HepG2 (cell line): Measurements from ENCODE around the gene EFL1. TPM values are rescaled to one million over a fixed set of nuclear protein-coding genes. Genes with fewer than 3 reads are reported as not detected.
A peak's percentile ranks its signal among the peaks of the same experiment; 100 is the strongest.
"Not testable (repeated sequence)": the region's sequence is repeated elsewhere in the genome, so short reads cannot be mapped to it uniquely, and the experiment has no call there.

ENCODE experiments used
- ATAC-seq: fragments of 200-7000 bp; cut with Tn5 transposase; 3 replicates; pipeline ENCODE4 v1.9.1; 2020; ENCODE audit warnings: mild to moderate bottlenecking, moderate library complexity
- BruUV-seq: library from RNA; stranded (reverse); fragments of 400-500 nt; replicated peaks from 2 replicates; lab custom pipeline; 2021; lab: Mats Ljungman, UMichigan
- CTCF ChIA-PET: fragments of 300-600 bp; formaldehyde crosslinking; extraction: SDS; loops from one replicate; lab custom pipeline; 2021; ENCODE audit warnings: low total read pairs, inconsistent platforms, low intra/inter-chr PET ratio; lab: Yijun Ruan, JAX
- POLR2A ChIA-PET: fragments of 350-600 bp; sonication (Branson Sonifier 250); formaldehyde crosslinking; loops from one replicate; lab custom pipeline; 2020; ENCODE audit warnings: antibody characterized with exemption, inconsistent platforms; lab: Yijun Ruan, JAX
- DNase-seq: peaks from one replicate; pipeline ENCODE4 v3.0.0-alpha.2; 2015; ENCODE audit warnings: low spot score
- FAIRE-seq: peaks from 3 replicates; lab custom pipeline; 2011; peaks lifted over from hg19 to GRCh38; lab: Jason Lieb, UNC
- H2AFZ ChIP-seq: one replicate; pipeline ENCODE4 v1.6.1; 2011; ENCODE audit warnings: low read length, inconsistent platforms
- H3K27ac ChIP-seq: fragments of 300-600 bp; 3 replicates; pipeline ENCODE4 v1.8.0; 2011; ENCODE audit warnings: mixed run types, mild to moderate bottlenecking, mixed read lengths, low read length, inconsistent platforms; ENCODE audit not compliant: insufficient read depth; ENCODE audit errors: extremely low read length
- H3K27me3 ChIP-seq, 2 experiments: fragments of 200-600 bp in 1 of 2; 2 replicates in 1 of 2; 3 replicates in 1 of 2; pipeline versions ENCODE4 v1.6.0 to v1.8.0; 2011; ENCODE audit warnings: low read length in 2 of 2, mild to moderate bottlenecking in 2 of 2, moderate library complexity in 2 of 2, inconsistent platforms in 1 of 2; ENCODE audit not compliant: insufficient read depth in 2 of 2, control insufficient read depth in 1 of 2
- H3K36me3 ChIP-seq, 2 experiments: fragments of 200-600 bp in 1 of 2; replicated peaks in 1 of 2; 2 replicates in 1 of 2; 3 replicates in 1 of 2; pipeline versions ENCODE4 v1.5.1 to v1.8.0; 2011; ENCODE audit warnings: low read length in 2 of 2, inconsistent platforms in 1 of 2; ENCODE audit not compliant: insufficient read depth in 2 of 2, control insufficient read depth in 1 of 2
- H3K4me1 ChIP-seq: 2 replicates; pipeline ENCODE4 v1.5.1; 2012; ENCODE audit warnings: low read length, inconsistent platforms; ENCODE audit not compliant: insufficient read depth
- H3K4me2 ChIP-seq: 2 replicates; pipeline ENCODE4 v1.6.0; 2011; ENCODE audit warnings: low read depth, low read length, inconsistent platforms
- H3K4me3 ChIP-seq, 3 experiments: fragments of 200-600 bp in 1 of 3; sonication (generic), shearing (Covaris generic) in 1 of 3; replicated peaks in 1 of 3; 2 replicates each; pipeline ENCODE4 v1.5.1; 2011 to 2016; ENCODE audit warnings: low read length in 3 of 3, inconsistent platforms in 2 of 3, low read depth in 2 of 3, mild to moderate bottlenecking in 2 of 3, control low read depth in 1 of 3, mixed read lengths in 1 of 3; ENCODE audit not compliant: insufficient read depth in 1 of 3
- H3K79me2 ChIP-seq: one replicate; pipeline ENCODE4 v1.6.1; 2011; ENCODE audit warnings: low read length, inconsistent platforms; ENCODE audit not compliant: insufficient read depth
- H3K9ac ChIP-seq: 2 replicates; pipeline ENCODE4 v1.6.0; 2011; ENCODE audit warnings: mild to moderate bottlenecking, low read depth, low read length, inconsistent platforms; ENCODE audit not compliant: insufficient read depth
- H3K9me3 ChIP-seq: 2 replicates; pipeline ENCODE4 v1.5.1; 2012; ENCODE audit warnings: mild to moderate bottlenecking, low read length
- H4K20me1 ChIP-seq: 2 replicates; pipeline ENCODE4 v1.6.0; 2011; ENCODE audit warnings: inconsistent platforms, mild to moderate bottlenecking, low read length, moderate library complexity; ENCODE audit not compliant: insufficient read depth
- ELF1 ChIP-seq: sonication (generic); formaldehyde crosslinking; IDR thresholded peaks from 2 replicates; pipeline ENCODE4 v1.4.0; 2020; ENCODE audit warnings: missing genetic modification reagents
- MED1 ChIP-seq: sonication (generic); formaldehyde crosslinking; IDR thresholded peaks from 2 replicates; pipeline ENCODE4 v1.4.0; 2020; ENCODE audit warnings: missing genetic modification reagents
- MLX ChIP-seq: IDR thresholded peaks from 2 replicates; pipeline ENCODE4 v1.6.1; 2016
- MYPOP ChIP-seq: sonication (generic); formaldehyde crosslinking; IDR thresholded peaks from 2 replicates; pipeline ENCODE4 v1.8.1; 2023; ENCODE audit warnings: mild to moderate bottlenecking, moderate library complexity, missing genetic modification reagents
- NRL ChIP-seq: sonication (generic); formaldehyde crosslinking; IDR thresholded peaks from 2 replicates; pipeline ENCODE4 v1.5.0; 2020; ENCODE audit warnings: missing genetic modification reagents, mild to moderate bottlenecking, moderate library complexity, borderline replicate concordance
- POLR2AphosphoS2 ChIP-seq: IDR thresholded peaks from 2 replicates; pipeline ENCODE4 v1.6.1; 2011; ENCODE audit warnings: low read depth, low read length, improper control_type of control experiment
- PPARG ChIP-seq: conservative IDR thresholded peaks from 2 replicates; pipeline ENCODE4 v1.6.1; 2016; ENCODE audit warnings: missing biosample characterization, missing genetic modification reagents
- ZNF224 ChIP-seq: sonication (generic); formaldehyde crosslinking; IDR thresholded peaks from 2 replicates; pipeline ENCODE4 v1.5.0; 2020; ENCODE audit warnings: mild to moderate bottlenecking, missing genetic modification reagents
- ZNF326 ChIP-seq: sonication (generic); formaldehyde crosslinking; IDR thresholded peaks from 2 replicates; pipeline ENCODE4 v1.4.0; 2020; ENCODE audit warnings: missing genetic modification reagents, borderline replicate concordance
- ZNF576 ChIP-seq: sonication (generic); formaldehyde crosslinking; IDR thresholded peaks from 2 replicates; pipeline ENCODE4 v1.4.0; 2020; ENCODE audit warnings: mild to moderate bottlenecking, missing genetic modification reagents
- ZNF652 ChIP-seq: IDR thresholded peaks from 2 replicates; pipeline ENCODE4 v1.6.1; 2016; ENCODE audit warnings: low read depth, borderline replicate concordance
- WGBS: methylation state at CpG from one replicate; pipeline ENCODE4 v1.1.6; 2017; ENCODE audit warnings: low lambda C conversion rate; 5-methylcytosine and 5-hydroxymethylcytosine counted together
- in situ Hi-C: cut with HindIII; loops from 2 replicates; pipeline ENCODE4 v1.10.0; 2017; ENCODE audit warnings: low pct_unique_long_range_greater_than_20kb; ENCODE audit not compliant: extremely low pct_ligation_motif_present
- intact Hi-C: fragments of 100-400 bp; cut with micrococcal nuclease; formaldehyde crosslinking; loops from one replicate; pipeline ENCODE4 v1.10.0; 2022; ENCODE audit not compliant: unreplicated experiment
- polyA plus RNA-seq, 8 experiments: library from polyadenylated mRNA; depleted of rRNA in 3 of 8; stranded (reverse) in 7 of 8; unstranded in 1 of 8; fragments of >200 nt; fragmentation: Illumina TruSeq in 4 of 8; extraction: Trizol in 4 of 8; gene quantifications; 2 replicates each; pipeline versions ENCODE4 v1.2.1 to v1.2.3, GENCODE V29; 2011 to 2016; ENCODE audit warnings: low read depth in 4 of 8, missing spikeins in 1 of 8, mixed read lengths in 1 of 8; ENCODE audit not compliant: insufficient read depth in 1 of 8
- total RNA-seq, 5 experiments: library from RNA; depleted of rRNA; stranded (reverse); fragments of >200 nt; fragmentation: Illumina TruSeq; extraction: Trizol; gene quantifications; 2 replicates each; pipeline ENCODE4 v1.2.3, GENCODE V29; 2016; ENCODE audit warnings: low read depth in 1 of 5

Gene EFL1
- total and polyA plus RNA-seq, 2 of the 13 experiments (the other 11 are each of a cell fraction or from before 2014, with no cell fraction given): 6.4 to 12.0 TPM

- POLR2A ChIA-PET, H3K4me2 ChIP-seq, H3K4me3 ChIP-seq, FAIRE-seq, in situ Hi-C loops, H3K9me3 ChIP-seq, H3K9ac ChIP-seq, DNase-seq, H3K27me3 ChIP-seq, H2AFZ ChIP-seq, CTCF ChIA-PET, H3K27ac ChIP-seq, H3K4me1 ChIP-seq, ATAC-seq, intact Hi-C loops, H3K79me2 ChIP-seq, H4K20me1 ChIP-seq, BruUV-seq, H3K36me3 ChIP-seq: not testable (repeated sequence)
- WGBS: 18% methylated on average over 4 of the region's 4 CpGs
Measured at GRCh38 chr15:82282386-82282785, 19.9 kb upstream of the EFL1 start.

GRCh38 chr15:82281276-82281675, 18.7 kb upstream of the EFL1 start:
- H2AFZ ChIP-seq, POLR2A ChIA-PET, H3K4me1 ChIP-seq, H3K4me2 ChIP-seq, H3K9me3 ChIP-seq, H3K4me3 ChIP-seq, H3K9ac ChIP-seq, H3K27ac ChIP-seq, BruUV-seq, H3K27me3 ChIP-seq, H3K36me3 ChIP-seq, H3K79me2 ChIP-seq, in situ Hi-C loops, DNase-seq, CTCF ChIA-PET, intact Hi-C loops, H4K20me1 ChIP-seq: not testable (repeated sequence)
- ATAC-seq: peak; percentile 51; the same call in 2 of the 3 replicates
- peak; percentile 83 for FAIRE-seq

GRCh38 chr15:82275410-82275809, 12.9 kb upstream of the EFL1 start:
- in situ Hi-C loops: no loop called here
- Histone ChIP-seq H3K36me3 (no peaks in the 10 kb centered on the region), H3K4me3 (no peak overlapping the region), H3K27me3 (peaks cover 0 to 15% of the 10 kb centered on the region in 2 experiments; a peak in 2 of 5 replicates), H4K20me1 (no peaks in the 10 kb centered on the region), H2AFZ (no peak overlapping the region), H3K4me1 (no peaks in the 10 kb centered on the region), H3K9ac (no peak overlapping the region), H3K9me3 (no peaks in the 10 kb centered on the region), H3K27ac (no peak overlapping the region), H3K4me2 (no peak overlapping the region), H3K79me2 (no peaks in the 10 kb centered on the region)
- DNase-seq (no peak), FAIRE-seq (no peak), ATAC-seq (no peak)
- ChIA-PET POLR2A (no interaction called here), CTCF (no interaction called here)
- intact Hi-C loops: no loop called here
- TF ChIP-seq MED1 (CRISPR knock-in tag) (no peak), PPARG (CRISPR knock-in tag) (no peak), NRL (CRISPR knock-in tag) (no peak), ZNF224 (no peak), MYPOP (no peak), ELF1 (CRISPR knock-in tag) (no peak), ZNF652 (CRISPR knock-in tag) (no peak), ZNF326 (no peak), MLX (CRISPR knock-in tag) (no peak), POLR2AphosphoS2 (no peak), ZNF576 (CRISPR knock-in tag) (no peak)
- no TSS peak for BruUV-seq
